Measurements from ENCODE around the gene MAN2A2. TPM values are rescaled to one million over a fixed set of nuclear protein-coding genes. Genes with fewer than 3 reads are reported as not detected.

MAN2A2 gene
- polyA plus RNA-seq, 1 experiment: 14.3 TPM

GRCh38 chr15:90859234-90860131 lies 43.6 kb upstream of the MAN2A2 start:
- H3K27ac ChIP-seq (ENCODE audit: low read depth, low read length): no peak overlapping the region
- H3K27me3 ChIP-seq (ENCODE audit: control insufficient read depth, insufficient read depth, low read length): no peaks in the 10 kb centered on the region
- POLR2A ChIA-PET: no interaction called here
- CTCF ChIA-PET: interaction anchor here (0.7 kb wide), 1 partner anchor 10 kb away, joined by 4 read pairs; no protein-coding TSS in a partner anchor
- DNase-seq (ENCODE audit: low read depth, low spot score): no peak
- no peak for TF ChIP-seq CTCF (IDR thresholded peaks at IDR 0.05; ENCODE audit: low read depth, low read length)
- no peak overlapping the region for H3K4me3 ChIP-seq (ENCODE audit: low read depth, low read length)
- H3K9me3 ChIP-seq (ENCODE audit: control insufficient read depth, insufficient read depth, low read length): no peaks in the 10 kb centered on the region

GRCh38 chr15:90860450-90860849 lies 42.7 kb upstream of the MAN2A2 start:
- no peaks in the 10 kb centered on the region for H3K27me3 ChIP-seq (ENCODE audit: control insufficient read depth, insufficient read depth, low read length)
- POLR2A ChIA-PET: no interaction called here
- no peaks in the 10 kb centered on the region for H3K9me3 ChIP-seq (ENCODE audit: control insufficient read depth, insufficient read depth, low read length)
- TF ChIP-seq CTCF (IDR thresholded peaks at IDR 0.05; ENCODE audit: low read depth, low read length): no peak
- H3K27ac ChIP-seq (ENCODE audit: low read depth, low read length): no peak overlapping the region
- CTCF ChIA-PET: no interaction called here
- DNase-seq (ENCODE audit: low read depth, low spot score): no peak
- H3K4me3 ChIP-seq (ENCODE audit: low read depth, low read length): no peak overlapping the region

DNA sequence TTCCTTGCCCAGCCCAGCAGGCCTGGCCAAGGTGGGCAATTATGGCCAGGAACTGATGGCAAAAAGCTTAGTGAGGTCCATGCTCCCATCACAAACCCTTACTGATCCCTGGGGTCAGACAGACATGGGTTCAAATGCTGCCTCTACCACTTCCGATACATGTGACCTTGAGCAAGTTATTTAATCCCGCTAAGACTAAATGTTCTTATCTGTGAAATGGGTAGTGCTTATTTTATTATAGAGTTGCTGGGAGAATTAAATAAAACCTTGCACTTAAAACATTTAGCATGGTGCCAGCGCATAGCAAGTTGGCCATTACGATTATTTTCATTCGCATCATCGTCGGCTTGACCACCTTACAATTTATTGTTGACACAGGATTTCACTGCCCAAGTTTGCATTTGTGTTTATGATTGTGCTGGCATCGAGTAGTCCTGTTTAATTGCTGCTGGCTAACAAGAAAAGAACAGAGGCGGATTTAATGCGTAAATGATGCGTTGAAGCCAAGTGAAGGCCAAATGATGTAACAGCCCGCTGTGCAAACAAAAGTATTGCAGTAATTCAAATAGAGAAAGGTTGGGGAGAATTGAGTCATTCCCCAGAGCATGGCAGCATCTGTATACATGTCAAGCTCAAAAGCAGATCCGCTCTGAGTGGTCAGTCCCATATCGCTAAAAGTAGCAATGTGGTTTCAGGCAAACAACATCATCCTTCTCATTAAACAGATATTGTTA lies 42.0 kb upstream of the MAN2A2 start:
- no peaks in the 10 kb centered on the region for H3K9me3 ChIP-seq (ENCODE audit: control insufficient read depth, insufficient read depth, low read length)
- no peak overlapping the region for H3K27ac ChIP-seq (ENCODE audit: low read depth, low read length)
- no peak for DNase-seq (ENCODE audit: low read depth, low spot score)
- no peaks in the 10 kb centered on the region for H3K27me3 ChIP-seq (ENCODE audit: control insufficient read depth, insufficient read depth, low read length)
- H3K4me3 ChIP-seq (ENCODE audit: low read depth, low read length): no peak overlapping the region
- POLR2A ChIA-PET: no interaction called here
- CTCF ChIA-PET: no interaction called here
- TF ChIP-seq CTCF (IDR thresholded peaks at IDR 0.05; ENCODE audit: low read depth, low read length): no peak

- H3K9me3 ChIP-seq (ENCODE audit: control insufficient read depth, insufficient read depth, low read length): no peaks in the 10 kb centered on the region
- no peaks in the 10 kb centered on the region for H3K27me3 ChIP-seq (ENCODE audit: control insufficient read depth, insufficient read depth, low read length)
- no peak overlapping the region for H3K4me3 ChIP-seq (ENCODE audit: low read depth, low read length)
- ChIA-PET POLR2A (no interaction called here), CTCF (no interaction called here)
- TF ChIP-seq CTCF (IDR thresholded peaks at IDR 0.05; ENCODE audit: low read depth, low read length): no peak
- no peak overlapping the region for H3K27ac ChIP-seq (ENCODE audit: low read depth, low read length)
- DNase-seq (ENCODE audit: low read depth, low spot score): no peak
Observed at GRCh38 chr15:90862487-90862886, 40.6 kb upstream of the MAN2A2 start.
